HG03442 (cell line): ENCODE measurements around the gene PODN.

Source experiments
- ATAC-seq: cut with Tn5 transposase; IDR thresholded peaks from one replicate; pipeline ENCODE4 v1.9.1; 2021; ENCODE audit warnings: mild to moderate bottlenecking, moderate library complexity; ENCODE audit not compliant: unreplicated experiment

PODN gene

DNA sequence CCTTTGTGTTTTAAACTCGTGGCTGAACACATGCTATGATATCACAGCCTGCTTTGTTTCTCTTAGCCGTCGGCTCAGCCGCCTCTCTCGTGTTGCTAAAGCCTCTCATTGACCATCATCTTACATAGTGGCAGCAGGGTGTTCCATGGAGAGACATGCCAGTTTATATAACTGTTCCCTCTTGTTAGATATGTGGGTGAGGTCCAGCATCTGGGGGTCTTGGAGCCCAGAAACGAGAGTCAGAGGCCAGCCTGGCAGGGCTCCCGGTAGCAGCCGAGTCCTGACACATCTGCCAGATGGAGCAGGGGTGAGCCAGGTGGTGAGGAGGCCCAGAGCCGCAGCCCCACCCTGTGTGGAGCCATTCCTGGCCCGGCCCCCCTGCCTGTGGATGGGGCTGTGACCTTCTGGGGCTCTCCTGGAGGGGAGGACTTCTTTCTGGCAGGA lies 11.9 kb downstream of the PODN start:
- ATAC-seq: no peak

DNA sequence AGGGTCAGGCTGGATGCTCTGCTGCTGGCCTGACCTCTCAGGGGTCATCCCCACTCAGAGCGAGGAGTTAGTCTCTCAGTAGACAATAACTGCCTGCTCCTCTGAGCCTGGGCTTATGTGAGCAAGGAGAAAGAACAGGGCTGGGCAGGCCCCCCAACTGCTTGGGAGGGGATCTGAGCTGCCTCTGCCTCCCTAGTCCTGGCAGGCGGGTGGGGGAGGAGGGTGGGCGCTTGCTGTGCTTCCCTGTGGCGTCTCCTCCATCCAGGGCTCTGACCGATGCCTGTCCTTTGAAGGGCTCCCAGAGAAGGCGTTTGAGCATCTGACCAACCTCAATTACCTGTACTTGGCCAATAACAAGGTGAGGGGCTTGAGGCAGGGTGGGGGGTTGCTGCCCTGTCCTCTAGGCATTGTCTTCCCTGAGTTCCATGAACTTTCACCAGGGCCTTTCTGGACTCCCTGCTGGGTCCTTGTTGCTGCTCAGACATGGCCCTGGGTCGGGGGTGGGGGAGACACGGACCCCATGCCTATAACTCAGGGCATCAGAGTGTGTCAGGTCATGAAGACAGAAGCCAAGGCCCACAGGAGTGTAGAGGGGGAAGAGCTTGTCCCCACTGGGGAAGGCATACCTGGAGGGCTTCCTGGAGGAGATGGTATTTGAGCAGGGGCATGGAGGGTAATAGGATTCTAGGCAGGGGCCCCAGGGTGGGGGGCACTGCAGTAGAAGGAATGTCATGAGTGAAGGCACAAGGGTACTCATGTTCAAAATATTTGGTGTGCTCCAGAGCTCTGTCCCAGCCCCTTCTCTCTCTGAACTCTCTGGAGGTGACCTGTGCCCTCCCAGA lies 12.5 kb downstream of the PODN start:
- no peak for ATAC-seq

DNA sequence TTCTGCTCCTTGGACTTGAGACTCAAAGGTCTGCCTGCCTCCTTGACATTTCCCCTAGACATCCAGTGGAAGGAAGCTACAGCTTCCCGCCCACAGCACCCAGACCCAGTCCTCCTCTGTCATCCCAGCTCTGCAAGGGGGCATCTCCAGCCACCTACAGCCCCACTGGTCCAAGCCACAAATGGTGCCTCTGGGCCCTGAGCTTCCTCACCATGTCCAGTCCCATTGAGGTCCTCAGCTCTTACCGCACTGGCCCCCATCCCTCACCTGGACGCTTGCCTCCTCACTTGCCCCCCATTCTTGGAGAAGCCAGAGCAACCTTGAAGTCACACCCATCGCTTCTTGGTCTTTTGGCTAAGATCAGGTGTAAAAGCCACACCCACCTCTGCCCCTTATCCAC lies 13.2 kb downstream of the PODN start:
- ATAC-seq: no peak

DNA sequence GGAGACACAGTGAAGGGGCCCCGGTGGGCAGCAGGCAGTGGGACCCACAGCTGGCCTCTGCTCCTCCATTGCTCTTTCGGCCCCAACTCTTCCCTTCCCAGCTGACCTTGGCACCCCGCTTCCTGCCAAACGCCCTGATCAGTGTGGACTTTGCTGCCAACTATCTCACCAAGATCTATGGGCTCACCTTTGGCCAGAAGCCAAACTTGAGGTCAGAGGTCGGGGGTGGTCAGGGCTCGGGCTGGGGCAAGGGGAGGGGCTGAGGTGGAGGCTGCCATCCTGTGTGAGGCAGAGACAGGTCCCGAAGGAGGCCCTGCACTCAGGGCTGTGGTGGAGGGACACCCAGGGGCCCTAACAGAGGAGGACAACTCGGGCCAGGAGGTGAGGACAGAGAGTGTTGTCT lies 13.7 kb downstream of the PODN start:
- ATAC-seq: no peak

DNA sequence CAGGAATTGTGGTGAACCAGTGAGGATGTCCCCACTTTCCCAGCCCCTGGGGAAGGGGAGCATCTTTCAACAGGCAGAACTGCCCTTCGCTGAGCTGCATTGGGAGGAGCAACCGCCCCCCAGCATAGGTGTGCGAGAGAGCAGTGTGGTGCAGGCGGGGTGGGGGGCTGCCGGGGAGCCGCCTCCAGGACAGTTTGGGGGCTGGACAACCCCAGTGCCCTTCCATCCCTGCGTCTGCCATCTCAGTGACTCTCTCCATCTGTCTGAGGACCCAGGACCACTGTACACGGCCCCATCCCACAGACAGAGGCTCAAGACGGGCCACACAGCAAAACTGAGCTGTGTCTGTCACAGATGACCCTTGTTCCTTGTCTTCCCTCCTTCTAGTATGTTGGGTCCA lies 14.2 kb downstream of the PODN start:
- no peak for ATAC-seq

DNA sequence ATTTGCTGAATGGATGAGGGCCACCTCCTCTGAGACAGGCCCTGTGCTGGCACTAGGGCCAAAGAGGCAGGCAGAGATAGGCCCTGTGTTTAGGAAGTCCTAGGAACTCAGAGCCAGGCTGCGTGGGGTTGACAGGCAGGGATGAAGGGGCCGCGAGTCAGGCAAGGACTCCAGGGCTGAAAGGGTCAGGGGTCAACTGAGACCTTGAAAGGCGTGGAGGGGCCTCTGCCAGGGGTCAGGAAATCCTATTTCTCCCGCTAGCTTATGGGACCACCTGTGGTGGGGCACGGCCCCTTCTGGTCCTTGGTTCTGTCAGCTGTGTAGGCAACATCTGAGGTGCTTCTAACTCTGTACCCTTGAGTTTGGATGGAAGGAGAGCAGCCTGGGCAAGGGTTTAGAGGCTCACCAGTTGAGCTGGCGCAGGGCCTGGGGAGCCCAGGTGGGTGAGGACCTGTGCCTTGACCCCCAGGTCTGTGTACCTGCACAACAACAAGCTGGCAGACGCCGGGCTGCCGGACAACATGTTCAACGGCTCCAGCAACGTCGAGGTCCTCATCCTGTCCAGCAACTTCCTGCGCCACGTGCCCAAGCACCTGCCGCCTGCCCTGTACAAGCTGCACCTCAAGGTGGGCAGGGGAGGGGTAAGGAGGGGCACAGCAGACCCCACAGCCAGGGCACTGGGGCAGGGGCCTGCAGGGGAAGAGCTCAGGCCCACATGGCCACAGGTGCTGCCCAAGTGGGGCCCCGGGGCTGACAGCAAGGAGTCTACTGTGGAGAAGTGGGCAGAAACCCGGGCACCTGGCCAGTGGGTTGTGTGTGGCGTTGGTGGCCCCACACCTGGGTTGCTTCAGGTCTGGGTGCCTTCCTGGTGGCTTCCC lies 14.9 kb downstream of the PODN start:
- ATAC-seq: no peak

DNA sequence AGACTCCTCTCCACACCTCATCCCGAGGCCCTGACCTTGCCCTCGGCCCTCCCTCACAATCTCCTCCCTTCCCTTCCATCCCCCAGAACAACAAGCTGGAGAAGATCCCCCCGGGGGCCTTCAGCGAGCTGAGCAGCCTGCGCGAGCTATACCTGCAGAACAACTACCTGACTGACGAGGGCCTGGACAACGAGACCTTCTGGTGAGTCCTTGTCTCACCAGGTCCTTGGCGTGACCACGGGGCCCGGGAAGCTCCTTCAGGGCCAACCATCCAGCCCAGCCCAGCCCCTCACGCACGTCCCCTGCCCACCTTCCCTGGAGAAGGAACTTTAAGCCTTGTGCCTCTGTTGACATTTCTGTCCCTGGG lies 15.6 kb downstream of the PODN start:
- ATAC-seq: no peak

DNA sequence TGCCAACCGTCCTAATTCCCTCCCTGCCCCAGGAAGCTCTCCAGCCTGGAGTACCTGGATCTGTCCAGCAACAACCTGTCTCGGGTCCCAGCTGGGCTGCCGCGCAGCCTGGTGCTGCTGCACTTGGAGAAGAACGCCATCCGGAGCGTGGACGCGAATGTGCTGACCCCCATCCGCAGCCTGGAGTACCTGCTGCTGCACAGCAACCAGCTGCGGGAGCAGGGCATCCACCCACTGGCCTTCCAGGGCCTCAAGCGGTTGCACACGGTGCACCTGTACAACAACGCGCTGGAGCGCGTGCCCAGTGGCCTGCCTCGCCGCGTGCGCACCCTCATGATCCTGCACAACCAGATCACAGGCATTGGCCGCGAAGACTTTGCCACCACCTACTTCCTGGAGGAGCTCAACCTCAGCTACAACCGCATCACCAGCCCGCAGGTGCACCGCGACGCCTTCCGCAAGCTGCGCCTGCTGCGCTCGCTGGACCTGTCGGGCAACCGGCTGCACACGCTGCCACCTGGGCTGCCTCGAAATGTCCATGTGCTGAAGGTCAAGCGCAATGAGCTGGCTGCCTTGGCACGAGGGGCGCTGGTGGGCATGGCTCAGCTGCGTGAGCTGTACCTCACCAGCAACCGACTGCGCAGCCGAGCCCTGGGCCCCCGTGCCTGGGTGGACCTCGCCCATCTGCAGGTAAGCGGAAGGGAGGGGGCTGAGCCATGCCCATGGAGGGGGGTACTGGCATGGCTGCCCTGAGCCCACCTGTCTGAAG lies 16.5 kb downstream of the PODN start:
- ATAC-seq: no peak

DNA sequence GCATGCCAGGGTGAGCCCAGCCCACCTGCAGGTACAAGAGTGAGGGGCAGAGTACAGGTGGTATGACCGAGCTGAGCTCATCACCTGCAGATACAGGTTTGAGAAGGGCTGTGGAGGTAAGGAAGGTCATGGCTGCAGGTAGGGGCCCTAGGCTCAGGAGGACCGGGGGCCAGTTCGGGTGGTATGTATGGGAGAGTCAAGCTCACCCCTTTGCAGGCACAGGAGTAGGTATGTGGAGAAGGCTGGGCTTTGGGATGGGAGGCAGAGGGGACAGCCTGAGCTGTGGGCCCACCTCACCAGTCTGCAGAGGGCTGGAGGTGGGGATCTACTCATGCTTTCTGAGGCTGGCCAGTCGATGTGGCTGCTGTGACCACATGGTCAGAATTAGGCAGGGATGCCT lies 17.2 kb downstream of the PODN start:
- no peak for ATAC-seq

DNA sequence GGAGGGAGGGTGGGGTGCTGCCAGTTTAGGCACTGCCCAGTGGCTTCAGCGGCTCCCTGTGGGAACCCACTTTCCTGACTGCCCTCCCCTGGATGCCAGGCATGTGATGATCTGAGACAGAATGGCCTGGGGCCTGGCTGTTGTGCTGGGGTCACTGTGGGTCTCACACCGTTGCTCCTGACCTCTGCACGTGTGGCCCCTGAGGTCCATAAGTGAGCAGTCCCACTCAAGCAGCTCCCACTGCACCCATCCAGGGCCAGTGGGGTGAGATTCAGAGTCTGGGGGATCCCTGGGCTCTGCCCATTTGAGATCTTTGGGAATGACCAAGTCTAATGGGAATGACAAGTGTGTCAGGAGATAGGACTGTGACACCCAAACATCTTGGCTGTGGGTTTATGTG lies 18.0 kb downstream of the PODN start:
- no peak for ATAC-seq

DNA sequence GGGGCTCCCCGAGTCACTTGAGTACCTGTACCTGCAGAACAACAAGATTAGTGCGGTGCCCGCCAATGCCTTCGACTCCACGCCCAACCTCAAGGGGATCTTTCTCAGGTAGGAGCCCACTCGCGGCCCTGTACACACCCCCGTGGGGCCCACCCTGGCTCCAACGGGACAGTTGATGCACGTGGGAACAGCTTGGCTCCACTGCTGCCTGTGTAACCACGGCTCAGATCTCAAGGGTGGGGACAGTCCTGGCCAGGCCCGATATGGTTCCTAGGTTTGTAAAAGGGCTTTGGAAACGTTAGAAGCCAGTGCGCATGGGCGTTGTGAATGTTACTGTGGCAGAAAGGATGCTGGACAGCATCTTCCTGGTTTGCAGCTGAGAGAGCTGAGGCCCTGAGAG lies 18.8 kb downstream of the PODN start:
- no peak for ATAC-seq

DNA sequence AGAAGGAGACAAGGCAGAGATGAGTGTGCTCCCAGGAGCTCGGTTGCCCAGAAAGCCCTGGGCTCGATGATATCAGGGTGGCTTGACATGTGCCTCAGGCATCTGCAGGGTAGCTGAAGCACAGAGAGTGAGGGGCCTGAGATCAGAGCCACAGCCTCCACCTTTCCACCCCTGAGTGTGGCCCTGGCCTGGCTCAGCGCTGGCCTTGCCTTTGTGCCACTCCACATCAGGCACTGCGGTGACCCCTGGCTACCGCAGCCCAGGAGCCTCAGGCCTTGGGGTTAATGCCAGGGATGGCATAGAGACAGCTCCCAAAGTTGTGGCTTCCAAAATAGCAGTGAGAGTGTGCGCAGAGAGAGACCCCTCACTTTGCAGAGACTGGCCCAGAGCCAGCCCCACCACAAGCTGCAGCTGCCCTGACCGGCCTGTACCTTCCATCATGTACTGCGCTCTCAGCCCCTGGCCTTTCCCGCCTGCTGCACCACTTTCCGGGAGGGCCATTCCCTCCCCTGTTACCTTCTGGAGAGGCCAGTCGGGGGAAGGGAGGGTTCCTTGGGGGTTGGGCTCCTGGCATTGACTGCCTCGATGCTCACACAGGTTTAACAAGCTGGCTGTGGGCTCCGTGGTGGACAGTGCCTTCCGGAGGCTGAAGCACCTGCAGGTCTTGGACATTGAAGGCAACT lies 19.5 kb downstream of the PODN start:
- ATAC-seq: no peak

DNA sequence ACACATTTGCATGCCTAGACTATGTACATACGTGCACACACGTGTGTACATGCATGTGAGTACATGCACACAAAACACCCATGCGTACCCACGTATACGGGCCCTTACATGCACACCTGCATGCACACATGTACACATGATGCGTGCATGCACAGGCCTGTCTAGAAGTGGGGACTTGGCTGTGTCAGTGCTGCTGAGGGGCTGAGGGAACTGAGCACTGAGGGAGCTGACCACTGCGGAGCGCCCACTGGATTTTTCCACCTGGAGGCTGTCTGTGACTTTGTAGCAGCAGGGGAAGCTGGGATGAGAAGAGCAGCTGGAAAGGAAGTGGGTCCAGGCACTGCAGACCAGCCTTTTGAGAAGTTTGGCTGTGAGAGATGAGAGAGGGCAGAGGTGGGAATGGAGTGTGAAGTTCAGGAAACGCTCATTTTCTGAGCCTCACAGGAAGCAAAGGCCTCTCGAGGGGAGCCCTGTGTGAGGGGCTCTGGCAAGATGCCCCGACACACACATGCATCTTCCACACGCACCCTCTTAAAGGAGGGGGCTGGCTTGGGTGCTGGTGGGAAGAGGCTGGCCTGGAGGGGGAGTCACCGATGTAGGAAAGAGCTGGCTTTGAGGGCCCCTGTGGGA lies 20.9 kb downstream of the PODN start:
- no peak for ATAC-seq

DNA sequence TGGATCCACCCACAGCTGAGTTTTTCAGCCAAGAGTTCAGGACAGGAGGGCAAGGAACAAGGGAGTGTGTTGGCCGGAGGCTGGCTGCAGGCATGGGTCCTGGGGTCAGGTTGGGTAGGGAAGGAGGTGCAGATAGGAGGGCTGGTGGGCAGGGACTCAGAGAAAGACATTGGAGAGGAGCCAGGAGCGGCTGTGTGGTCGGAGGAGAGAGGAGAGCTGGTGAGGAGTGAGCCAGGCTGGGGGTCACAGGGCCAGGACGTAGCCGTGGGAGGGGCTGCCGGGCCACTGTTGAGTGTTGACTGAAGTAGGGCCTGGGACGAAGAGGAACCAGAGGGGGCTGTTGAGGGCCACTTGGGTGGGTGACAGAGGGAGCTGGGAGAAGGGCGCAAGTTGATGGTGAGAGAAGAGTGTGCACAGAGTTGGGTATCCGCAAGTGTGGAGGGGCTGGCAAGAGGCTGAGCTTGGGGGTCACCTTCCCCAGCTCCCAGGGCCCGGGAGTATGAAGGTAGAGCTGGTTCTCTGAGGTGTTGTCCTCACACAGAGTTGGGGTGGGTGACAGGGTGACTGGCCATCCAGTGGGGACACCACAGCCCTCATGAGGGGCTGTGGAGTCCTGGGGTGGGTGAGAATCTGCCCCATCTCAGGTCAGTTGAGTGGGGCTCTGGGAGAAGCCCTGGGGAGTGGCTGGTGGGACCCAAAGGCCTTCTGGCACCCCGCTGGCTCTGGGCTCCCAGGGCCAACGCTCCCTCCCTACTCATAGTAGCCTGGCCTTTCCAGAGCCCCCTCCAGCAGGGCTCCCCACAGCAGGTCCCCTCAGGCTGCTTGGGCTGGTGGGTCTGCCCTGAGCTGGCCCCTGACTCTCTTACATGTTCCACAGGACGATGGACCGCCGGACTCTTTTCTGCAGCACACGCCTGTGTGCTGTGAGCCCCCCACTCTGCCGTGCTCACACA lies 21.9 kb downstream of the PODN start:
- no peak for ATAC-seq

DNA sequence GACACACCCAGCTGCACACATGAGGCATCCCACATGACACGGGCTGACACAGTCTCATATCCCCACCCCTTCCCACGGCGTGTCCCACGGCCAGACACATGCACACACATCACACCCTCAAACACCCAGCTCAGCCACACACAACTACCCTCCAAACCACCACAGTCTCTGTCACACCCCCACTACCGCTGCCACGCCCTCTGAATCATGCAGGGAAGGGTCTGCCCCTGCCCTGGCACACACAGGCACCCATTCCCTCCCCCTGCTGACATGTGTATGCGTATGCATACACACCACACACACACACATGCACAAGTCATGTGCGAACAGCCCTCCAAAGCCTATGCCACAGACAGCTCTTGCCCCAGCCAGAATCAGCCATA lies 22.6 kb downstream of the PODN start:
- no peak for ATAC-seq

DNA sequence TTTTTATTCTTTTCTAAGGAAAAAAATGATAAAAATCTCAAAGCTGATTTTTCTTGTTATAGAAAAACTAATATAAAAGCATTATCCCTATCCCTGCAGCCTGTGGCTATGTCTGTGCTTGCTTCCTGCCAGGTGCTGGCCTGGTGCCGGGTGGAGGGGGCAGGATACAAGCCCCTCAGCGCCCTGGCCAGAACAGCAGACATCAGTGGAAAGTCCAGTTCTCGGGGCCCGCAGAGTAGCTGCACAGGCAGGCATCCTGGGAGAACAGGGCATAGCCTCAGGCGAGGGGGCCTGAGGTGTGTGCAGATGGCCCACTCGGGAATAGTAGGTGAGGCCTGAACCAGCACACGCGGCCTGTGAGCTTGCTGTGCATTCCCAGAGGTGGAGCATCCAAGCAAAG lies 23.4 kb downstream of the PODN start:
- ATAC-seq: no peak

DNA sequence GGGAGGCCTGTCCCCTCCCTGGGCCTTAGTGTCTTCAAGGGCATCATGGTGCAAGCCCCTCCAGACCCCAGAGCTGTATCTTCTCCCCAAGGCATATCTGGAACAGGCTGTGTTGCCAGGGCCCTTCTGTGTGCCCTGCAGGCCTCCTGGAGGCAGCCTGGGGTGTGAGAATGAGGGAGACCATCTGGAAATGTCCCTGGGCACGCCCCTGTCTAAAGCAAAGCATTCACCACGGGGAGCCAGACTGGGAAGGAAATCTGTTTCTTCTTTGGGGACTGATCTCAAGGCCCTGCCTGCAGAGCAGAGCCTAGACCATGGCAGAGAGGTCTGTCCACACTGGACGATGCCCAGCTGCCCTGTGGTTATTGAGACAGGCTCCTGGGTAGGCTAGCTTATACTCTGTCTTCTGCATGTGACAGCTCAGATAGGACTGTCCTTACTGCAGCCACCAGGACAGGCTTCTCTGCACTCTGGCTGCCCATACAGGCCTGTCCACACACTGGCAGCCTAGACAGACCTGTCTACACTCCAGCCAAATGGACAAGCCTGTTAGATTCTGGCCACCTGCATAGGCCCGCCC lies 24.6 kb downstream of the PODN start:
- no peak for ATAC-seq

DNA sequence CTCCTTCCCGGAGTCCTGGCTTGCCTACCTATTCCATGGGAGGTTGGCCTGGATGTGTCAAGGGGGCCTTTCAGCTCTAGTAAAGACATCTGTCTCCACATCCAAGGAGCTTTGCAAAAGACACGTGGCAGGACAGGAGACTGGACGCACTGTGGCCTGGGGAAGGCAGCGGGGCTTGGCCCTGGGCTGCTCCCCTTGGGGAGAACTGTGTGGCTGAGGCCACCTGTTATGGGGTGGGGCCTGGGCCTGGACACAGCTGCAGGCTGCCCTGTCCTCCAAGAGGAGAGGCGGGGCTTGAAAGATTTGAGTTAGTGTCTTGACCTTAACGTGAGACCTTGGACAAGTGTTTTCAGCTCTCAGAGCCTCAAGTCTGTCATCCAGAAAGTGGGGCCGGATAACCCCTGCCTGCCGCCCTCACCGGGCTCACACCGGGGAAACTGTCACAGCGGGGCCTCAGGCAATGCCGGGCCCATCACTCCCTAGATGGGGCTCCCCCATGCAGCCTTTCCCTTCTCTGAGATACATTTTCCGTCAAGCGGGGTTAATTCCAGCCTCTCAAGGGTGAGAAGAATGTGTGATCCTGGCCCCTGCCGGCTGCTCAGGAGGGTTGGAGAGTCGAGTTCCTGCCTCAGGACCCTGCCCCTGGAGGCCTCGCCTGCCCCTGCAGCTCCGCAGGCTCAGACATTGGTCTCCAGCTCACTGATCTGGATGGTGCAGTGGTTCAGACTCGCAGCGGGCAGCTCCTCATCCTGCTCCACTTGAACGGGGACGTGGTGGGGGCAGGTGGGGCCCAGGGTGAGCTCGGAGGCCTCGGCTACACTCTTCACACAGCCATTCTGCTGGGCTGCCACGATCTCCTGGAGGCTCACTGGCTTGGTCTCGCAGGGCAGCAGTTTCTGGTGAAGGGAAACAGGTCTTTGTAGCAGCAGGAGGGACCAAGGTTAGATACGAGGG lies 25.6 kb downstream of the PODN start:
- no peak for ATAC-seq
